OCI-LY1 (cell line): ENCODE data around the gene RASGEF1B.

Experiments used
- H2AFZ ChIP-seq: fragments of 200-600 bp; sonication (generic), shearing (Covaris generic); 2 replicates; pipeline ENCODE4 v1.6.0; 2014; ENCODE audit warnings: antibody characterized with exemption, mild to moderate bottlenecking, low read length
- H3F3A ChIP-seq: fragments of 200-600 bp; sonication (generic), shearing (Covaris generic); 2 replicates; pipeline ENCODE4 v1.6.0; 2014; ENCODE audit warnings: mild to moderate bottlenecking, antibody characterized with exemption, low read length, moderate library complexity; ENCODE audit not compliant: insufficient read depth
- H3K27ac ChIP-seq: fragments of 200-600 bp; sonication (generic); 2 replicates; pipeline ENCODE4 v1.5.1; 2014; ENCODE audit warnings: low read length, mixed run types, mild to moderate bottlenecking, low read depth; ENCODE audit not compliant: poor library complexity, severe bottlenecking
- H3K27me3 ChIP-seq: fragments of 200-600 bp; sonication (generic); 2 replicates; pipeline ENCODE4 v1.6.0; 2014; ENCODE audit warnings: antibody characterized with exemption, mild to moderate bottlenecking, low read length, moderate library complexity; ENCODE audit not compliant: insufficient read depth
- H3K36me3 ChIP-seq: fragments of 200-600 bp; sonication (generic); 2 replicates; pipeline ENCODE4 v1.6.1; 2014; ENCODE audit warnings: mild to moderate bottlenecking, antibody characterized with exemption, low read length, moderate library complexity, mixed read lengths; ENCODE audit not compliant: insufficient read depth
- H3K4me1 ChIP-seq: fragments of 200-600 bp; sonication (generic); 2 replicates; pipeline ENCODE4 v1.5.1; 2014; ENCODE audit warnings: mild to moderate bottlenecking, low read length, moderate library complexity; ENCODE audit not compliant: insufficient read depth, severe bottlenecking
- H3K4me2 ChIP-seq: fragments of 200-600 bp; sonication (generic), shearing (Covaris generic); 2 replicates; pipeline ENCODE4 v1.6.1; 2014; ENCODE audit warnings: low read length
- H3K4me3 ChIP-seq: fragments of 200-600 bp; sonication (generic); 2 replicates; pipeline ENCODE4 v1.5.1; 2014; ENCODE audit warnings: low read length, low read depth, mild to moderate bottlenecking, mixed read lengths; ENCODE audit not compliant: poor library complexity, severe bottlenecking
- H3K79me2 ChIP-seq: fragments of 200-600 bp; shearing (Covaris generic); 2 replicates; pipeline ENCODE4 v1.6.1; 2016; ENCODE audit warnings: mixed run types, low read length, mixed read lengths; ENCODE audit not compliant: insufficient read depth
- H3K9ac ChIP-seq: fragments of 200-600 bp; sonication (generic), shearing (Covaris generic); 2 replicates; pipeline ENCODE4 v1.6.1; 2014; ENCODE audit warnings: mild to moderate bottlenecking, low read length, mixed read lengths
- H3K9me2 ChIP-seq: fragments of 200-600 bp; sonication (generic), shearing (Covaris generic); 2 replicates; pipeline ENCODE4 v1.6.1; 2014; ENCODE audit warnings: low read depth, mild to moderate bottlenecking, low read length, mixed read lengths
- H3K9me3 ChIP-seq: fragments of 200-600 bp; shearing (Covaris generic); 2 replicates; pipeline ENCODE4 v1.6.1; 2014; ENCODE audit warnings: low read length, mixed read lengths
- H4K20me1 ChIP-seq: fragments of 200-600 bp; sonication (generic), shearing (Covaris generic); 2 replicates; pipeline ENCODE4 v1.6.0; 2016; ENCODE audit warnings: mild to moderate bottlenecking, low read length; ENCODE audit not compliant: insufficient read depth
- EZH2 ChIP-seq: fragments of 200-600 bp; sonication (generic), shearing (Covaris generic); IDR thresholded peaks from 2 replicates; pipeline ENCODE4 v1.8.0; 2017; ENCODE audit warnings: borderline replicate concordance, mixed run types, mild to moderate bottlenecking, antibody characterized with exemption, low read length, moderate library complexity, mixed read lengths
- TF ChIP-seq, protein P1 (sequence below): fragments of 200-600 bp; sonication (generic), shearing (Covaris generic); IDR thresholded peaks from 2 replicates; pipeline ENCODE4 v1.5.1; 2017; ENCODE audit warnings: mild to moderate bottlenecking, antibody characterized with exemption, low read length, moderate library complexity, mixed read lengths

The RASGEF1B gene

GRCh38 chr4:81405900-81406401 is 65.8 kb downstream of the RASGEF1B start:
- H4K20me1 ChIP-seq = no peaks in the 10 kb centered on the region
- H3K27me3 ChIP-seq = no peaks in the 10 kb centered on the region
- no peak overlapping the region for H3K9ac ChIP-seq
- no peaks in the 10 kb centered on the region for H3K36me3 ChIP-seq
- no peaks in the 10 kb centered on the region for H3K9me2 ChIP-seq
- TF ChIP-seq, protein P1, sequence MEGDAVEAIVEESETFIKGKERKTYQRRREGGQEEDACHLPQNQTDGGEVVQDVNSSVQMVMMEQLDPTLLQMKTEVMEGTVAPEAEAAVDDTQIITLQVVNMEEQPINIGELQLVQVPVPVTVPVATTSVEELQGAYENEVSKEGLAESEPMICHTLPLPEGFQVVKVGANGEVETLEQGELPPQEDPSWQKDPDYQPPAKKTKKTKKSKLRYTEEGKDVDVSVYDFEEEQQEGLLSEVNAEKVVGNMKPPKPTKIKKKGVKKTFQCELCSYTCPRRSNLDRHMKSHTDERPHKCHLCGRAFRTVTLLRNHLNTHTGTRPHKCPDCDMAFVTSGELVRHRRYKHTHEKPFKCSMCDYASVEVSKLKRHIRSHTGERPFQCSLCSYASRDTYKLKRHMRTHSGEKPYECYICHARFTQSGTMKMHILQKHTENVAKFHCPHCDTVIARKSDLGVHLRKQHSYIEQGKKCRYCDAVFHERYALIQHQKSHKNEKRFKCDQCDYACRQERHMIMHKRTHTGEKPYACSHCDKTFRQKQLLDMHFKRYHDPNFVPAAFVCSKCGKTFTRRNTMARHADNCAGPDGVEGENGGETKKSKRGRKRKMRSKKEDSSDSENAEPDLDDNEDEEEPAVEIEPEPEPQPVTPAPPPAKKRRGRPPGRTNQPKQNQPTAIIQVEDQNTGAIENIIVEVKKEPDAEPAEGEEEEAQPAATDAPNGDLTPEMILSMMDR = peak; percentile 90
- no peak for TF ChIP-seq EZH2
- no peak overlapping the region for H2AFZ ChIP-seq
- no peak overlapping the region for H3K4me2 ChIP-seq
- H3K4me1 ChIP-seq = no peaks in the 10 kb centered on the region
- H3F3A ChIP-seq = no peaks in the 10 kb centered on the region
- no peaks in the 10 kb centered on the region for H3K79me2 ChIP-seq
- no peaks in the 10 kb centered on the region for H3K9me3 ChIP-seq
- H3K4me3 ChIP-seq = no peak overlapping the region
- no peak overlapping the region for H3K27ac ChIP-seq

DNA sequence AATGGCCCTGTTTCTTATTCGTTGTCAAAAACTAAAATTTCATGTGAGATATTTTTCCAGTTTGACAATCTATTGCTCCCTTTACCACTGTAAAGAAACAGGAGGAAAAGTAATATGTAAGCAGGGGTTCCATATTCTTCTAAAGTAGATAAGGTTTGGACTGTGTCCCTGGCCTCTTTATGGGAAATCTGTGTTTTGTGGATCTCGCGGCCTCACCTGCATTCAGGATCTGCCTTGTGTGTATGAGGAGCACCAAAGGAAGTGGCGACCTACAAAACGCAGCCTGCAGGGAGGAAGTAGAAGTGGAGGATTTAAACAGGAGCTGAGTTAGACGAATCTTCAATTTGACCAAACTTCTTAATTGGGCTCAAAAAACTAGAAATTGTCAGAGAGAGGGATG is 67.0 kb downstream of the RASGEF1B start:
- H3K36me3 ChIP-seq = no peaks in the 10 kb centered on the region
- H3K4me1 ChIP-seq = no peaks in the 10 kb centered on the region
- H3K9me2 ChIP-seq = no peaks in the 10 kb centered on the region
- H3K27ac ChIP-seq = no peak overlapping the region
- H3K9me3 ChIP-seq = no peaks in the 10 kb centered on the region
- no peaks in the 10 kb centered on the region for H3K79me2 ChIP-seq
- H2AFZ ChIP-seq = no peak overlapping the region
- no peak overlapping the region for H3K9ac ChIP-seq
- no peak overlapping the region for H3K4me3 ChIP-seq
- TF ChIP-seq EZH2 = no peak
- TF ChIP-seq, protein P1 = no peak
- no peaks in the 10 kb centered on the region for H3K27me3 ChIP-seq
- no peaks in the 10 kb centered on the region for H3F3A ChIP-seq
- no peak overlapping the region for H3K4me2 ChIP-seq
- no peaks in the 10 kb centered on the region for H4K20me1 ChIP-seq

- no peaks in the 10 kb centered on the region for H4K20me1 ChIP-seq
- H3K79me2 ChIP-seq = no peaks in the 10 kb centered on the region
- no peaks in the 10 kb centered on the region for H3F3A ChIP-seq
- H3K36me3 ChIP-seq = no peaks in the 10 kb centered on the region
- H2AFZ ChIP-seq = no peak overlapping the region
- H3K4me3 ChIP-seq = no peak overlapping the region
- H3K9me2 ChIP-seq = no peaks in the 10 kb centered on the region
- no peak overlapping the region for H3K9ac ChIP-seq
- H3K27ac ChIP-seq = no peak overlapping the region
- no peaks in the 10 kb centered on the region for H3K4me1 ChIP-seq
- no peaks in the 10 kb centered on the region for H3K9me3 ChIP-seq
- TF ChIP-seq, protein P1 = no peak
- TF ChIP-seq EZH2 = no peak
- no peak overlapping the region for H3K4me2 ChIP-seq
- no peaks in the 10 kb centered on the region for H3K27me3 ChIP-seq
These were observed 67.4 kb downstream of the RASGEF1B start for GRCh38 chr4:81404294-81404693.
